ENCODE measurements around the gene CEBPZ.

The CEBPZ gene

DNA sequence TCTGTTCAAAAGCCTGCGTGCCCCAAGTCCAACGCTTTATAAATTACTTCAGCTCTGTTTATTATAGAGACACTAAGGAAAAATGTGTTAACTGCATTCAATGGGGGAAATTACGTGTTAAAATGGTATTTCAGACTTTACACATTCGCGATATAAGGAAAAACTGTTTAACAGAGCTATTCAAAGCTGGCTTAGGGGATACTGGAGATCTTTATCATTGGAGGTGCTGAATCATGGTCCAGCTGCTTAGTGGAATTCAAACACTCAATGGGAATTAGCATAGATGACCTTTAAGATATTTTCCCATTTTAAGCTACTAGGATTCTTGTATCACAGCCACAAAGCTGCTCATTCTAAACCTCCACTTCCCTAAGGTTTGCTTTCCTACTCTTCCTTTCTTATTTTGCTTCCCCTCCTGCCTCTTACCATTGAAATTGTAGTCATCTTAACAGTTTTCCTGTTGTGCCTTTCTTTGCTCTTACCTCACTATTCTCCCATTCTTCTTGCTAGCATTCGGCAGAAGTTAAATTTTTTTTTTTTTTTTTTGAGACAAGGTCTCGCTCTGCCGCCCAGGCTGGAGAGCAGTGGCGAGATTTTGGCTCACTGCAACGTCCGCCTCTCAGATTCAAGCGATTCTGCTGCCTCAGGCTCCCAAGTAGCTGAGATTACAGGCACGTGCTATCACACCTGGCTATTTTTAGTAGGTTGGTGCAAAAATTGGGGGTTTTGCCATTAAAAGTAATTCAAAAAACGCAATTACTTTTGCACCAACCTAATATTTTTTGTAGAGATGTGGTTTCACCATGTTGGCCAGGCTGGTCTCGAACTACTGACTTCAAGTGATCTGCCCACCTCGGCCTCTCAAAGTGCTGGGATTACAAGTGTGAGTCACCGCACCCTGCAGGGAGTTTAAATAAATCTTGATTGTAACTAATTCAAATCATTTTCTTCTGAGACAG is 49.4 kb downstream of the CEBPZ start:
- DNase-seq (ENCODE audit: low read depth in 2 of 2), result no peak

DNA sequence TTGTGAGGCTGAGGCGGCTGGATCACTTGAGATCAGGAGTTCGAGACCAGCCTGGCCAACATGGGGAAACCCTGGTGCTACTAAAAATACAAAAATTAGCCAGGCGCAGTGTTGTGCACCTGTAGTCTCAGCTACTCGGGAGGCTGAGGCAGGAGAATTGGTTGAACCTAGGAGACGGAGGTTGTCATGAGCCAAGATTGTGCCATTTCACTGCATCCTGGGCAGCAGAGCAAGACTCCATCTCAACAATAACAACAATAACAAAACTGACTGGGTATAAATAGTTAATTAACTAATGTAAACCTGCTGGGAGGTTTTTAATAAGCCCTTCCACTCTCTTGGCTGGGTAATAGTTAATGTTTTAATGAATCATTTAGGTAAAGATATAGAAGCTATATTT is 50.8 kb downstream of the CEBPZ start:
- no peak for DNase-seq (ENCODE audit: low read depth in 2 of 2)

DNA sequence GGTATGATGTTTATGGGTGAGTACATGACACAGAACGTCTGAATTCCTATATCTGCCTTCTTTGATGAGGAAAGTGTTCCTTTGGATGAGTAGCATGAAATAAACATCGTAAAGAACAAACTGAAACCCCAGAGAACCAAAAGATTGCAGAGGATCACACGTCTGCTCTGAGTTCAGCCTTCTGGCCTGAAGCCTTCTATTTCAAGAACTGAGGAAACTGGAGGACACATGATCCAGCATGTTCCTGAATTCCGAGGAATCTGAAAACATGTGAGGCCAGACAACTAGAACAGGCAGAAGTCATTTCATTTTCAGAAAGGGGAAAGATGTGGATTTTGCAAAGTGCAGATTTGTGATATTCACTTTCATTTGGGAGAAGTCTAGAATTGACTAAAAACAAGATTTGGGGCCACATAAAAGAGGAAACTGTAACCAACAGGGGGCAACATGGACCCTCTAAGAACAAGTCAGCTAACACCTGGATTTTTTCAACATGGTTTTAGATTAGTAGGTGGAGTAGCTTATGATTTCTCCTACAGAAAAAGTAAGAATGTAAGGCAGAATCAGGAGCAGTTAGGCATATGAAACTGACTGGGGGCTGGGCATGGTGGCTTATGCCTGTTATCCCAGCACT is 51.3 kb downstream of the CEBPZ start:
- no peak for DNase-seq (ENCODE audit: low read depth in 2 of 2)

DNA sequence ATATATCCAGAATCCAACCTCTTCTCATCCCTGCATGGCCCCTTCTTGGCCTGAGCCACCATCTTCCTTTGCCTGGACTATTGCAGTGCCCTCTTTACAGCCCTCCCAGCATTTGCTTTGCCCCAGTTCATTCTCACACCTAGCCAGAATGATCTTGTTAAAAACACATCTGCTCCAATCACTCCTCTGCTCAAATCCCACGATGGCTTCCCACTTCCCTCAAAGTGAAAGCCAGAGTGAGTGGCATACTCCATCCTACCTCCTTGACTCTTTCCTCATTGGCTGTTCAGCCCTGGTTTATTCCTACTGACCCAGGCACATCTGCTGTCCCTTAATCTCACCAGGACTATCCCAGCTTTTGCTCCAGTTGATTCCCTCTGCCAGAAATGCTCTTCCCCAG is 57.7 kb downstream of the CEBPZ start:
- DNase-seq (ENCODE audit: low read depth in 2 of 2), result no peak

DNA sequence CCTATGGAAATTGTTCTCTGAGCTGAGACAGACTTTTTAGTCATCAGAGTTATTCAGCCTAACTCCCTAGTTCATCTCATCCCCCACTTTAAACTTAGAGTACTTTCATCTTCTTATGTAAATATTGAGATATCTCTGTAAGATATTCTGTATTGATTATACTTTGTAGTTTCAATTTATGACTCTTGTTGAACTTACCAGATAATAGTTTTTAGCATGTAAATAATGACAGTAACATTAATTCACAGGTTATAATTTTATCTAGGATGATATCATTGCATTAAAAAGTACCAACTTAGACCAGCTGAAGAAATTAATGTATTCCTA is 59.8 kb downstream of the CEBPZ start:
- DNase-seq (ENCODE audit: low read depth in 2 of 2), result no peak

DNA sequence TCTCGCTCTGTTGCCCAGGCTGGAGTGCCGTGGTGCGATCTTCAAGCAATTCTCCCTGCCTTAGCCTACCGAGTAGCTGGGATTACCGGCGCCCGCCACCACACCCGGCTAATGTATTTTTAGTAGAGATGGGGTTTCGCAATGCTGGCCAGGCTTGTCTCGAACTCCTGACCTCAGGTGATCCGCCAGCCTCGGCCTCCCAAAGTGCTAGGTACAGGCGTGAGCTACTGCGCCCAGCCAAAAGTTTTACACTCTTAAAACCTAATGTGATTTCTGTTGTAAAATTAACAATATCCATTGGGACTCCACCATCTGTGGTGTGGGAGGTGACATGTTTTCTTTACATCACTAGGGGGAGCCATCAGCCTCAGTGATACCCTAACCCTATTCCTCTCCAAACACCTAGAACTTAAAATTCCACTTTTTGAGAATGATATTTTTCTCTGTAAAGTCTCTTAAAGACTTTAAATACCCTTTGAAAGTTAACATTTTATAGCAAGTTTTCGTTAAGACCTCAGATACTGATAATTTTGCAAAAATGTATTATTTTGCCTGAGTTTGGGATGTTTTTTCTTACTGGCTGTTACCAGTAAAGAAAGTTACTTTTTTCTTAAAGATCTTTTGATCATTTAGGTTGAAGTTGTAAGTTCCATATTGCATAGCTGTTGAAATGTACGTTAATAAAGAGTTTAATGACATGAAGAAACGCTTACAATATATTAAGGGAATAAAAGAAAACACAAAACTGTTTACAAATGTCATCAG is 63.0 kb downstream of the CEBPZ start:
- DNase-seq (ENCODE audit: low read depth in 2 of 2), result peak in 1 of 2 experiments; percentile 8

DNA sequence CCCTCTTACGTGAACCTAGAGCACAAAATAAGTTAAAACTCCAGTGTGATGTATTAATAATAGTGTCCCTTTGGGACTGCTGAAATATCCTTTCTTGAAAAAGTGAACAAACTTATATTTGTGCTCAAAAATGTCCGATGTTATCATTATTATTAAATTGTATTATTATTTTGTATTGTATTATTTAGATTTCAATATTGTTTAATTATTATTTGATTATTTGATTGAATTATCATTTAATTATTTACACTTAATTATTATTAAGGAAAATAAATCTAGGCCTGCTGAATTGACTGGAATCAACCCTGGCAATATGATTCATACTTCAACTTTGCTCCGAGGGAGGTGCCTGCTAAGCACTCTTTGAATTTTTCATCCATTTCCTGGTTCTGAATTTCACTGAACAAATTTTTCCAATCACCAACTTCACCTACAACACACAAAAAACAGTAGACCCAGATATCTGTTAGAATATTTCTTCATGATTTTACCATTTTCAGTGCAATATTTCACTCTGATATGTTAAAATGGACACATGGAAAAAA is 63.7 kb downstream of the CEBPZ start:
- DNase-seq (ENCODE audit: low read depth in 2 of 2), result no peak

DNA sequence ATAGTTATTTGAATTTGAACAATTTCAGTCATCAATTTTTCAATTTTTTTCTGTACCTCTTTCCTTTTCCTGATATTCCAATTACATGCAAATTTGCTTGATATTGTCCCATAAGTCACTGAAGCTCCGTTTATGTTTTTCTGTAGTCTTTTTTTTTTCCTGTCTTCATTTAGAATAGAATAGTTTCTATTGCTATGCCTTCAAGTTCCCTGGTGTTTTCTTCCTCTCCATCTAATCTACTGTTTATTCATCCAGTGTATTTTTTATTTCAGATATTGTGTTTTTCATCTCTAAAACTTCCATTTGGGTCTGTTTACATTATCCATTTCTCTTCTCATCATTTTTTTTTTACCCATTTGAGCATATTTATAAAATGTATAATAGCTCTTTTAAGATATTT is 66.6 kb downstream of the CEBPZ start:
- no peak for DNase-seq (ENCODE audit: low read depth in 2 of 2)

DNA sequence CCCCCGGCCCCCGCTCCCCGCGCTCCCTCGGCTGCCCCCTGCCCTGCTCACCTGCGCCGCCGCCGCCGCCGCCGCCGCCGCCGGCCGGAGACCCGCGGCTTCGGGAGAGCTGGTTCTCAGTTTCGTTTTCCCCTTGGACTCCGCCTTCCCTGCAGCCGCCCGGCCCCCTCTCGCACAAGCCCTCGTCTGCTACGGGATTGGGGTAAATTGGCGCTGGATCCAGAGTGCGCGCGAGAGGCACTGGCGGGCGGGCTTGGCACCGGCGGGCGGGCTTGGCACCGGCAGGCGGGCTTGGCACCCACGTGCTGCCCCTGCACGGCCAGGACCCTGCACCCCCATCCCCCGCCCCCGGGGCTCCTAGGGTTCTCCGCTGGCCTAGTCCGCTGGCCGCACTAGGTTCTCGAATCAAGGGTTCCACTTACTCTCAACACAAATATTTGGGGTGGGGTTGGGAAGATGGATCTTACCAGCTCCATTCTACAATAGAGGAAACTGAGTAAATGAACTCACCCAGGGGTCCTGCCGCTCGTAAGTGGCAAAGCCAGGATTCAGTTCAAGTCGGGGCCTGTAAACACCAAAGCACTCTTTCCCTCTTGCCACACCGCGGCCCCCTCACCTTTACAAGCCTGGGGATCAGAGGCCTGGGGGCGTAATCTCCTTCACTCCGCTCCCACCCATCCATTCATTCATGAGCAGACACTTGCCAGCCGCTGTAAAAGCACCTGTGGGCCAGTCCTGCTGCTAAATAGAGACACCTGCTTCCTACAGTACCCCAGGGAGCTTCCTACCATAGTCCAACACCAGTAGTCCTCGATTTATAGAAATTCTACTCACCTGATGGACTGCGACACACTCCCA is 74.3 kb downstream of the CEBPZ start, which contains the start of gene EIF2AK2:
Gene EIF2AK2 (minus strand): TSS at position 124 of the 858 bp plus-strand sequence. CDS start 9,174 bp downstream, outside the sequence.
- peak; percentile 52 to 64 for DNase-seq (ENCODE audit: low read depth in 2 of 2)

DNA sequence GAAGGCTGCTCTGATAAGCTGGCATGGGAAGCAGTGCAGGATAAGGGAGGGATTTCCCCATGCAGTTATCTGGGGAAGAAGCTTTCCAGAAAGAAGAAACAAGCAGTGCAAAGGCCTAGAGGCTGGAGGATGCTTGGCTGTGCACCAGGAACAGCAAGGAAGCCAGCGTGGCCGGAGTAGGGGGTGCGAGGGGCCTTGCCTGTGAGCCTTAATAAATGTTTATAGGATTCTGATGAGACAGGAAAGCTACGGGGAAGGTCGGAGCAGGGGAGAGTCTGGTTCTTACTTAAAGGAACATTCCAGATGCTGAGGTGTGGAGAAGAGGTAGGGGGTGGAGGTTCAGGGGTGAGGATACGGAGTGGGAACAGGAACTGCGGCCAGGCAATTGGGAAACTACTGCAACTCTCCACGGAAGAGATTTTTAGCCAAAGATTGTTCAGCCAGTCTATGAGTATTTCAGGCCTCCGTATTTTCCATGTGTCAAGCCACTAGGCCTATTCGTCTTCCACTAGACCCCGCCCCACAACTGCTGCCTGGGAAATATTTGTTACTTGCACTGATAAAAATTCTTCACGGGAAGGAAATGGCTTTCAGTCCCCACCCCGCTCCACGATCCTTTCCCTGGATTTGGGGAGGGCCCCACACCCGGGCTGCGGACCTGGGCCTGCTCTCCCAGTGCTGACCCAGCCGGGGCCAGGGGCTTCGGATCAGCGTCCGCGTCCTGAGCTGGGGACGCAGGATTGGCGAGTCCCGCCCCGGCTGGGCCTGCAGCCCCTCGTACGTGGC is 75.1 kb downstream of the CEBPZ start:
- peak in 1 of 2 experiments; percentile 12 for DNase-seq (ENCODE audit: low read depth in 2 of 2)

DNA sequence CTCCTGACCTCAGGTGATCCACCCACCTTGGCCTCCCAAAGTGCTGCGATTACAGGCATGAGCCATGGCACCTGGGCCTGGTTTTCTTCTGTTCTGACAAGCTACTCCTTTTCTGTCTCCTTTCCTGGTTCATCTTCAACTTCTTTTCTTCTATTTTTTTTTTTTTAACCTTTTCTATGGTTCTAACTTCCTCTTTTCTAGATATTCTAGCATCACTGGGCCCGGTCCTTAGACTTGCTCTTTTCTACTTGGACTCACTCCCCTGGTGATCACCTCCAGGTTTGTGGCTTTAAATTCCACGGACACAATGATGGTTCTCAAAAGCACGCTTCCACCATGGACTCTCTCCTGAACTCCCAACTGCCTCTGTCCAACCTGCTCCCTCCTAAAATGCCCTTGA is 76.6 kb downstream of the CEBPZ start:
- DNase-seq (ENCODE audit: low read depth in 2 of 2), result no peak

DNA sequence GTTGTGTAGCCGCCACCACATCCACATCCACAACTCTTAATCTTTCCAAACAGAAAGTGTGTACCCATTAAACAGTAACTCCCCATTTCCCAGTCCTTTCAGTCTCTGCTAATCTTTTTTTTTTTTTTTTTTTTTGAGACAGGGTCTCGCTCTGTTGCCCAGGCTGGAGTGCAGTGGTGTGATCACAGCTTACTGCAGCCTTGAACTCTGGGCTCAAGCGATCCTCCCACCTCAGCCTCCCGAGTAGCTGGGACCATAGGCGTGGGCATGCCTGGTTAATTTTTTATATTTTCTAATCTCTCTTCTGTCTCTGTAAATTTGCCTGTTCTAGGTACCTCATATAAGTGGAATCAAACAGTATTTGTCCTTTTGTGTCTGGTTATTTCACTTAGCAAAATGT is 78.2 kb downstream of the CEBPZ start:
- DNase-seq (ENCODE audit: low read depth in 2 of 2), result no peak
